ENCODE results near the gene INPPL1.

The INPPL1 gene

GRCh38 chr11:72232260-72233055 lies 7.9 kb downstream of the INPPL1 start:
- no peak for TF ChIP-seq POLR2AphosphoS5 (IDR thresholded peaks at IDR 0.05; ENCODE audit: low read depth)
- no peak for TF ChIP-seq SPI1 (IDR thresholded peaks at IDR 0.05; ENCODE audit: borderline replicate concordance, low read depth)
- no peak for TF ChIP-seq GABPA (IDR thresholded peaks at IDR 0.05; ENCODE audit: low read depth)
- TF ChIP-seq REST (IDR thresholded peaks at IDR 0.05; ENCODE audit: insufficient replicate concordance, low read depth): no peak
- TF ChIP-seq CTCF (IDR thresholded peaks at IDR 0.05; ENCODE audit: insufficient read depth, low read length): no peak
- H3K27ac ChIP-seq (replicated peaks): no peak overlapping the region
- no peaks in the 10 kb centered on the region for H3K27me3 ChIP-seq (ENCODE audit: insufficient read depth, poor library complexity, severe bottlenecking)
- no peak overlapping the region for H3K4me3 ChIP-seq (replicated peaks; ENCODE audit: insufficient read depth, low read length)
- no peak for DNase-seq (ENCODE audit: low read depth in 1 of 2, low spot score in 1 of 2)

GRCh38 chr11:72233056-72233772 lies 8.6 kb downstream of the INPPL1 start:
- TF ChIP-seq CTCF (IDR thresholded peaks at IDR 0.05; ENCODE audit: insufficient read depth, low read length) (no peak), REST (IDR thresholded peaks at IDR 0.05; ENCODE audit: insufficient replicate concordance, low read depth) (no peak), SPI1 (IDR thresholded peaks at IDR 0.05; ENCODE audit: borderline replicate concordance, low read depth) (no peak), GABPA (IDR thresholded peaks at IDR 0.05; ENCODE audit: low read depth) (no peak), POLR2AphosphoS5 (IDR thresholded peaks at IDR 0.05; ENCODE audit: low read depth) (no peak)
- no peak overlapping the region for H3K4me3 ChIP-seq (replicated peaks; ENCODE audit: insufficient read depth, low read length)
- no peak for DNase-seq (ENCODE audit: low read depth in 1 of 2, low spot score in 1 of 2)
- H3K27ac ChIP-seq (replicated peaks): no peak overlapping the region
- no peaks in the 10 kb centered on the region for H3K27me3 ChIP-seq (ENCODE audit: insufficient read depth, poor library complexity, severe bottlenecking)

GRCh38 chr11:72233773-72234513 lies 9.4 kb downstream of the INPPL1 start:
- H3K27ac ChIP-seq (replicated peaks): no peak overlapping the region
- H3K27me3 ChIP-seq (ENCODE audit: insufficient read depth, poor library complexity, severe bottlenecking): peaks cover under 1% of the 10 kb centered on the region
- TF ChIP-seq SPI1 (IDR thresholded peaks at IDR 0.05; ENCODE audit: borderline replicate concordance, low read depth): no peak
- no peak for TF ChIP-seq REST (IDR thresholded peaks at IDR 0.05; ENCODE audit: insufficient replicate concordance, low read depth)
- no peak for TF ChIP-seq CTCF (IDR thresholded peaks at IDR 0.05; ENCODE audit: insufficient read depth, low read length)
- no peak for TF ChIP-seq POLR2AphosphoS5 (IDR thresholded peaks at IDR 0.05; ENCODE audit: low read depth)
- no peak for TF ChIP-seq GABPA (IDR thresholded peaks at IDR 0.05; ENCODE audit: low read depth)
- H3K4me3 ChIP-seq (replicated peaks; ENCODE audit: insufficient read depth, low read length): no peak overlapping the region
- DNase-seq (ENCODE audit: low read depth in 1 of 2, low spot score in 1 of 2): no peak
